WTC11 (cell line): ENCODE data around the gene EHMT1. TPM values are rescaled to one million over a fixed set of nuclear protein-coding genes. Genes with fewer than 3 reads are reported as not detected.

Source experiments
- ATAC-seq: fragments of 200-7000 bp; cut with Tn5 transposase; 2 replicates; pipeline ENCODE4 v1.10.0; 2021; ENCODE audit warnings: mild to moderate bottlenecking, moderate library complexity
- CTCF ChIA-PET: fragments of 300-600 bp; sonication (Branson Sonifier 250); formaldehyde crosslinking; loops from one replicate; lab custom pipeline; 2021; ENCODE audit warnings: antibody characterized with exemption; lab: Charles Lee
- POLR2A ChIA-PET: fragments of 350-600 bp; sonication (Branson Sonifier 250); formaldehyde crosslinking; loops from one replicate; lab custom pipeline; 2021; ENCODE audit warnings: antibody characterized with exemption; lab: Charles Lee
- DNase-seq: peaks from one replicate; pipeline ENCODE4 v3.0.0; 2021; ENCODE audit warnings: low spot score
- H3K27ac Mint-ChIP-seq: 2 replicates; pipeline ENCODE4 v1.8.0; 2021; ENCODE audit warnings: mixed read lengths
- H3K27me3 Mint-ChIP-seq: 2 replicates; pipeline ENCODE4 v1.8.0; 2021; ENCODE audit warnings: low read depth, mild to moderate bottlenecking, moderate library complexity, mixed read lengths
- H3K36me3 Mint-ChIP-seq: 2 replicates; pipeline ENCODE4 v1.8.0; 2021; ENCODE audit warnings: mixed read lengths
- H3K4me1 Mint-ChIP-seq: 2 replicates; pipeline ENCODE4 v1.8.0; 2022; ENCODE audit warnings: mixed read lengths
- H3K4me3 Mint-ChIP-seq: 2 replicates; pipeline ENCODE4 v1.8.0; 2021; ENCODE audit warnings: mild to moderate bottlenecking, moderate library complexity, mixed read lengths
- H3K9me3 Mint-ChIP-seq: 2 replicates; pipeline ENCODE4 v1.8.0; 2021; ENCODE audit warnings: mixed read lengths
- ARID4B ChIP-seq: sonication (generic); formaldehyde crosslinking; IDR thresholded peaks from 2 replicates; pipeline ENCODE4 v1.8.0; 2023; ENCODE audit warnings: missing genetic modification reagents, mild to moderate bottlenecking, borderline replicate concordance
- ATF2 ChIP-seq: sonication (generic); formaldehyde crosslinking; IDR thresholded peaks from 2 replicates; pipeline ENCODE4 v1.8.1; 2022; ENCODE audit warnings: low read depth, missing genetic modification reagents, borderline replicate concordance
- CBFB ChIP-seq: sonication (generic); formaldehyde crosslinking; IDR thresholded peaks from 2 replicates; pipeline ENCODE4 v1.8.1; 2022; ENCODE audit warnings: mild to moderate bottlenecking, low read depth, missing genetic modification reagents
- ELF4 ChIP-seq: sonication (generic); formaldehyde crosslinking; IDR thresholded peaks from 2 replicates; pipeline ENCODE4 v1.8.1; 2022; ENCODE audit warnings: low read depth, mild to moderate bottlenecking, moderate library complexity, missing genetic modification reagents
- FOXJ3 ChIP-seq: sonication (generic); formaldehyde crosslinking; IDR thresholded peaks from 2 replicates; pipeline ENCODE4 v1.9.0; 2021; ENCODE audit warnings: missing genetic modification reagents, mild to moderate bottlenecking, borderline replicate concordance
- FOXK1 ChIP-seq: sonication (generic); formaldehyde crosslinking; IDR thresholded peaks from 2 replicates; pipeline ENCODE4 v1.8.0; 2022; ENCODE audit warnings: mild to moderate bottlenecking, moderate library complexity, missing genetic modification reagents
- GABPB1 ChIP-seq: sonication (generic); formaldehyde crosslinking; IDR thresholded peaks from 2 replicates; pipeline ENCODE4 v1.8.1; 2023; ENCODE audit warnings: mild to moderate bottlenecking, missing genetic modification reagents
- IRF1 ChIP-seq: sonication (generic); formaldehyde crosslinking; IDR thresholded peaks from 2 replicates; pipeline ENCODE4 v1.8.0; 2023; ENCODE audit warnings: missing genetic modification reagents
- JAZF1 ChIP-seq: fragments of 250-450 bp; sonication (Bioruptor Pico); IDR thresholded peaks from 2 replicates; pipeline ENCODE4 v1.9.0; 2021; ENCODE audit warnings: moderate library complexity, mild to moderate bottlenecking, inconsistent platforms
- JUN ChIP-seq: sonication (generic); formaldehyde crosslinking; IDR thresholded peaks from 2 replicates; pipeline ENCODE4 v1.8.0; 2023; ENCODE audit warnings: mild to moderate bottlenecking, missing genetic modification reagents
- KAT7 ChIP-seq: sonication (generic); formaldehyde crosslinking; IDR thresholded peaks from 2 replicates; pipeline ENCODE4 v1.8.1; 2023; ENCODE audit warnings: missing genetic modification reagents, mild to moderate bottlenecking, borderline replicate concordance
- MLX ChIP-seq: sonication (generic); formaldehyde crosslinking; IDR thresholded peaks from 2 replicates; pipeline ENCODE4 v1.8.1; 2023; ENCODE audit warnings: mild to moderate bottlenecking, missing genetic modification reagents, moderate library complexity
- MXD4 ChIP-seq: fragments of 250-450 bp; sonication (Bioruptor Pico); IDR thresholded peaks from 2 replicates; pipeline ENCODE4 v1.8.0; 2021; ENCODE audit warnings: mild to moderate bottlenecking, moderate library complexity, borderline replicate concordance
- NFE2L1 ChIP-seq: sonication (generic); formaldehyde crosslinking; IDR thresholded peaks from 2 replicates; pipeline ENCODE4 v1.8.1; 2023; ENCODE audit warnings: missing genetic modification reagents
- NFYB ChIP-seq: sonication (generic); formaldehyde crosslinking; conservative IDR thresholded peaks from 2 replicates; pipeline ENCODE4 v1.8.0; 2022; ENCODE audit warnings: low read depth, missing genetic modification reagents
- NR2C2 ChIP-seq: sonication (generic); formaldehyde crosslinking; IDR thresholded peaks from 2 replicates; pipeline ENCODE4 v1.8.0; 2022; ENCODE audit warnings: mild to moderate bottlenecking, missing genetic modification reagents
- PRDM15 ChIP-seq: sonication (generic); formaldehyde crosslinking; IDR thresholded peaks from 2 replicates; pipeline ENCODE4 v1.8.0; 2022; ENCODE audit warnings: missing genetic modification reagents
- TCF7 ChIP-seq: sonication (generic); formaldehyde crosslinking; IDR thresholded peaks from 2 replicates; pipeline ENCODE4 v1.8.0; 2022; ENCODE audit warnings: mild to moderate bottlenecking, low read depth, missing genetic modification reagents, moderate library complexity
- TEAD4 ChIP-seq: sonication (generic); formaldehyde crosslinking; IDR thresholded peaks from 2 replicates; pipeline ENCODE4 v1.8.0; 2022; ENCODE audit warnings: mild to moderate bottlenecking, missing genetic modification reagents
- TP53 ChIP-seq: sonication (generic); formaldehyde crosslinking; IDR thresholded peaks from 2 replicates; pipeline ENCODE4 v1.8.1; 2023; ENCODE audit warnings: mild to moderate bottlenecking, missing genetic modification reagents
- USF1 ChIP-seq: sonication (generic); formaldehyde crosslinking; IDR thresholded peaks from 2 replicates; pipeline ENCODE4 v1.8.0; 2022; ENCODE audit warnings: mild to moderate bottlenecking, missing genetic modification reagents
- ZBTB21 ChIP-seq: sonication (generic); formaldehyde crosslinking; IDR thresholded peaks from 2 replicates; pipeline ENCODE4 v1.8.1; 2023; ENCODE audit warnings: mild to moderate bottlenecking, missing genetic modification reagents, borderline replicate concordance
- ZNF232 ChIP-seq: sonication (generic); formaldehyde crosslinking; IDR thresholded peaks from 2 replicates; pipeline ENCODE4 v1.8.0; 2022; ENCODE audit warnings: mild to moderate bottlenecking, missing genetic modification reagents
- ZNF512 ChIP-seq: sonication (generic); formaldehyde crosslinking; IDR thresholded peaks from 2 replicates; pipeline ENCODE4 v1.8.1; 2022; ENCODE audit warnings: missing genetic modification reagents, borderline replicate concordance
- total RNA-seq: library from RNA; stranded (reverse); gene quantifications from 3 replicates; pipeline ENCODE4 v1.2.3, GENCODE V29; 2021

Gene EHMT1
- total RNA-seq, 1 experiment from 2014 or later: 170 TPM

- ChIA-PET CTCF (interaction anchor here (0.9 kb wide), 1 partner anchor 11 kb away, joined by 3 read pairs; no protein-coding TSS in a partner anchor), POLR2A (no interaction called here)
- DNase-seq: no peak
- Mint-ChIP-seq H3K4me1 (peaks cover 58% of the 10 kb centered on the region), H3K27ac (peak overlapping the region; percentile 36), H3K9me3 (peaks cover 29% of the 10 kb centered on the region), H3K36me3 (peaks cover 30% of the 10 kb centered on the region), H3K4me3 (no peak overlapping the region), H3K27me3 (no peaks in the 10 kb centered on the region)
- TF ChIP-seq JAZF1 (CRISPR knock-in tag) (no peak), ZNF232 (CRISPR knock-in tag) (no peak), TEAD4 (CRISPR knock-in tag) (no peak), CBFB (no peak), ELF4 (CRISPR knock-in tag) (no peak), PRDM15 (no peak), KAT7 (no peak), ZBTB21 (CRISPR knock-in tag) (no peak), JUN (CRISPR knock-in tag) (no peak), NFE2L1 (CRISPR knock-in tag) (no peak), MXD4 (CRISPR knock-in tag) (no peak), FOXJ3 (CRISPR knock-in tag) (no peak), TP53 (CRISPR knock-in tag) (no peak), NR2C2 (CRISPR knock-in tag) (no peak), GABPB1 (CRISPR knock-in tag) (no peak)
- ATAC-seq: peak; percentile 58
Measured at GRCh38 chr9:137705443-137705863, 86.6 kb downstream of the EHMT1 start.

GRCh38 chr9:137705906-137706305 is 87.1 kb downstream of the EHMT1 start:
- DNase-seq (peak; percentile 19), ATAC-seq (peak; percentile 50)
- Mint-ChIP-seq H3K9me3 (peaks cover 25% of the 10 kb centered on the region), H3K4me1 (peaks cover 55% of the 10 kb centered on the region), H3K4me3 (no peak overlapping the region), H3K27me3 (no peaks in the 10 kb centered on the region), H3K36me3 (peaks cover 26% of the 10 kb centered on the region), H3K27ac (peak overlapping the region; percentile 49; the same call in 1 of the 2 replicates)
- CTCF ChIA-PET: interaction anchor here (0.9 kb wide), 1 partner anchor 11 kb away, joined by 3 read pairs; no protein-coding TSS in a partner anchor
- POLR2A ChIA-PET: no interaction called here
- TF ChIP-seq ATF2: no peak
- TF ChIP-seq NFYB: no peak
- TF ChIP-seq ARID4B (CRISPR knock-in tag): no peak
- no peak for TF ChIP-seq USF1 (CRISPR knock-in tag)
- TF ChIP-seq TCF7 (CRISPR knock-in tag): no peak
- no peak for TF ChIP-seq MXD4 (CRISPR knock-in tag)
- TF ChIP-seq FOXK1 (CRISPR knock-in tag): no peak
- TF ChIP-seq IRF1 (CRISPR knock-in tag): no peak
- no peak for TF ChIP-seq ZNF512 (CRISPR knock-in tag)
- TF ChIP-seq MLX (CRISPR knock-in tag): no peak
